Stimulated activated CD4-positive, alpha-beta T cell treated with anti-CD3 and anti-CD28 coated beads, Interleukin-4, amount 100 ng/mL, for 48 hours (primary cell): ENCODE data around the gene ITGA7.

Source experiments
- DNase-seq, 2 donors: peaks; one replicate each; pipeline ENCODE4 v3.0.0-alpha.2; 2020; ENCODE audit warnings: low read depth in 2 of 2

Gene ITGA7

GRCh38 chr12:55718624-55719275, 11.0 kb upstream of the ITGA7 start:
- no peak for DNase-seq

GRCh38 chr12:55718015-55718414, 10.3 kb upstream of the ITGA7 start:
- no peak for DNase-seq

- DNase-seq = no peak
Observed at GRCh38 chr12:55717011-55718007, 9.6 kb upstream of the ITGA7 start.

GRCh38 chr12:55716582-55716957, 8.9 kb upstream of the ITGA7 start:
- DNase-seq = no peak

- DNase-seq = peak; percentile 94 to 95
Observed at GRCh38 chr12:55715833-55716581, 8.3 kb upstream of the ITGA7 start, which contains the start of gene BLOC1S1. BLOC1S1 (plus strand) TSS chr12:55716046; CDS start chr12:55716052, 6 bp downstream.

GRCh38 chr12:55715169-55715764, 7.6 kb upstream of the ITGA7 start:
- DNase-seq = no peak

- DNase-seq = no peak
Observed at GRCh38 chr12:55713721-55714120, 6.0 kb upstream of the ITGA7 start.

- no peak for DNase-seq
Observed at GRCh38 chr12:55712700-55713415, 5.2 kb upstream of the ITGA7 start.

- no peak for DNase-seq
Observed at GRCh38 chr12:55711786-55712553, 4.3 kb upstream of the ITGA7 start.

GRCh38 chr12:55708695-55709233, 1.1 kb upstream of the ITGA7 start:
- no peak for DNase-seq

- no peak for DNase-seq
Observed at GRCh38 chr12:55707219-55707671, 459 bp downstream of the ITGA7 start.

- DNase-seq = no peak
Observed at GRCh38 chr12:55706568-55707218, 1.0 kb downstream of the ITGA7 start.

GRCh38 chr12:55705782-55706402, 1.8 kb downstream of the ITGA7 start:
- DNase-seq = no peak

GRCh38 chr12:55704824-55705718, 2.6 kb downstream of the ITGA7 start:
- no peak for DNase-seq

GRCh38 chr12:55703901-55704761, 3.6 kb downstream of the ITGA7 start:
- no peak for DNase-seq

- no peak for DNase-seq
Observed at GRCh38 chr12:55703288-55703687, 4.4 kb downstream of the ITGA7 start.

GRCh38 chr12:55702861-55703260, 4.8 kb downstream of the ITGA7 start:
- DNase-seq = no peak
